Middle frontal gyrus (tissue), 1 donor: ENCODE measurements around the gene ARSB.
"Not testable (repeated sequence)": the region's sequence is repeated elsewhere in the genome, so short reads cannot be mapped to it uniquely, and the experiment has no call there.

Experiments used
- DNase-seq: peaks from one replicate; pipeline ENCODE4 v3.0.0-alpha.2; 2015; ENCODE audit warnings: low spot score; ENCODE audit errors: extremely low spot score

The ARSB gene

DNA sequence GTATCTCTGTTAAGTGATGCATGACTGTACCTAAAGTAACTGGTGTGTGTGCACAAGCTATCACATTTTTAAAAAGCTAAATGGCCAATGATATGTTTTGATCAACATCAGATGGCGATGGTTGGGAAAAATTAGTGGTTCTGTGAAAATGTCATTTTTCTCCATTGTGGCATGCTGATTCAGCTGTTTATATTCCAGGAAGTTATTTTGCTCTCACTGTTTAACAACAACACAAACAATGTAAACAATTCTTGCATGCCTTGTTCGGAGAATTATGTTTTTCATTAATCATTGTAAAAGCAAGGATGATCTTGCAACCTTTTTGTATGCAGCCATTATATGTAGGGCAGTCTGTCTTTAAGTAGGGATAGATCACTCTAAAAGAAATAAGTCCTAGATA is 230.5 kb downstream of the ARSB start:
- no peak for DNase-seq

DNA sequence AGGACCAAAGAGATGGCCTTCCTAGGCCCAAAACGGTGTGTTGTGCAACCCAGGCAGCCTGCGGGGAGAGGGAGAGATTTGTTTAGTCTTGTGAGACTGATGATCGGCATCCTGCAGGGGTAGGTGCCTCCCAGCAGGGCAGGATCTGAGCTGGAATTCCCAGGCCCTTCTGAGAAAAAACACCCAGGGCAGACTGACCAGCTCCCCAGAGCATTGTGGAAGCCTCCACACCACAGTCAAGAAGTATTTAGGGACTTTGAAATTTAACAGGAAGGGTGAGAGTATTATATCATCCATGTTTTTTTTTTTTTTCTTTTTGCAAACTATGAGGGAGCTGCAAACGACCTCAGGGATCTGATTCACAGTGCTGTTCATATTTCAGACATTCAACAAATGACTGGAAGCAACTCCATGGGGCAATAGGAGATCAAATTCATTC is 232.0 kb downstream of the ARSB start:
- no peak for DNase-seq

DNA sequence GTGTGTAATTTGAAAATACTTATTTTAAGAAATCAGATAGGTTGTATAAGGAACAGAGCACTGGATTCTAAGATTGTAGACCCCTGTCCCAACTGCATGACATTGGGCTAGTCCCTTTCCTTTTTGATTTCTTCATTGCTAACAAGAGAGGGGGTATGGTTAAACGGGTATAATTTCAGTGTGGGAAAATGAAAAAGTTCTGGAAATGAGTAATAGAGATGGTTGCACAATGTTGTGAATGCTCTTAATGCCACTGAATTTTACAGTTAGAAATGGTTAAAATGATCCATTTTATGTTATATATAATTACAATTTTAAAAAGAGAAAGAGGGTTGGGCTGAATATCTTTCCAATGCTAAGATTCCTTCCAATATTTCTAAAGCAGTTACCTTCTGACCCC is 233.2 kb downstream of the ARSB start:
- no peak for DNase-seq

DNA sequence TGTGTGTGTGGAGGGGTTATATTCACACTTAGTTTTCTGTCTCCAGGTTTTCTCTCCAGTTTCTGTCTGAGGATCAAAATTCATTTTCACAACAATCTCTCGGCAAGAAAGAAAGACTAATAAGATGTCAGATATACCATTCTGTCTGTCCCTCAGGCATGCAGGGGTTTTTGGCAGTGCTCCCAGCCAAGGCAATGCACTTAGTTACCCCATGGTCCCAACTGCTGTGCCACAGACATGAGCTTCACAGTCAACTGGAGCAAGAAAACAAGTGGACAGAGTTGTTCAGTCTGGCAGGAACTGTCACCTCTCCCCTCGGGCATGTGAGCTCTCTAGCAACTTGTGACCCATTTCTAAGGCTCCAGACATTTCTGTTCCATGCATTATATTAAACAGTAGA is 234.8 kb downstream of the ARSB start:
- DNase-seq, result no peak

DNA sequence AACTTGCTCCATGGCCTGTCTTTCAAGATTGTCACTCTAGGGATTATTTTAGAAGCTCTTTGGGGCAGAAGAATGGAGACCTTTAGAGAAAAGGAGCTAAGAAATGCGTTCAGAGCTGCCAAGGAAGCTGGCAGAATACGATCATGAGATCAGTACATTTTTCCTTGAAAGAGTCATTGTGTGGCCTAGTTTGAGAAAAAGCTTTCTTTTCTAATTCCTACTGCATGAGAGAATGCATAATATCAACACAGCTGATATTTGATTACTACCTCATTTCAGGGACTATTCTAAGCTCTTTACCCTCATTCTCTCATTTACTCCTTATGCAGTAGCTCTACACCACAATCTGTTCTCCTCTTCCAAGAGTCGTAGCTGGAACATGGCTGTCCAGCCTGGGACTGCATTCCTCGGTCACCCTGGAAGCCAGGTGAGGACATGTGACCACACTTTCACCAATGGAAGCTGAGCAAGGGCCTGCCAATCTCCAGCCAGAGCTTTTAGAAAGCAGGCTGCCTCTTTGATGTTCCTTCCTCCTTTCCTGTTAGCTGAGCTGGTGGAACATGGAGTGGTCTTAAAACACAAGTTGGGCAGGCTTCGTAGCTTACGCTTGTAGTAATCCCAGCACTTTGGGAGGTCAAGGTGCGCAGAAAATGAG is 237.3 kb downstream of the ARSB start:
- DNase-seq, result no peak

DNA sequence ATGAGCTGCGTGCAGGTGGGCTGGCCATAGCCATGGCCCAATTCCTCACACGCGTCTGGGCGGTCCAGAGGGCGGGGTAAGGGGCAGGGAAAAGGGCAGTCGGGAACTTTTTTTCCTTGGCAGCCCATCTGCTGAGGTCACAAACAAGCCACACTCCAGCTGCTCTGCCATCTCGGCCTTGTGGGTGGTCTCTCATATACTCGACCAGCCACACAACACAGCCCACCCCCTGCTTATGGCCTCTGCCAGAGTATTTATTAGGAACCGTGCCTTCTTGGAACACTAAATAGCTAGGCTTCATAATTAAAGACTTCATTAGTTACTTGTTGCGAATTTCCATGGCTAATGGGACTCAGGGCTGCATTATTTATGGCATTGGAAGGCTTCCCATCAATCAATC is 238.1 kb downstream of the ARSB start:
- DNase-seq, result no peak

DNA sequence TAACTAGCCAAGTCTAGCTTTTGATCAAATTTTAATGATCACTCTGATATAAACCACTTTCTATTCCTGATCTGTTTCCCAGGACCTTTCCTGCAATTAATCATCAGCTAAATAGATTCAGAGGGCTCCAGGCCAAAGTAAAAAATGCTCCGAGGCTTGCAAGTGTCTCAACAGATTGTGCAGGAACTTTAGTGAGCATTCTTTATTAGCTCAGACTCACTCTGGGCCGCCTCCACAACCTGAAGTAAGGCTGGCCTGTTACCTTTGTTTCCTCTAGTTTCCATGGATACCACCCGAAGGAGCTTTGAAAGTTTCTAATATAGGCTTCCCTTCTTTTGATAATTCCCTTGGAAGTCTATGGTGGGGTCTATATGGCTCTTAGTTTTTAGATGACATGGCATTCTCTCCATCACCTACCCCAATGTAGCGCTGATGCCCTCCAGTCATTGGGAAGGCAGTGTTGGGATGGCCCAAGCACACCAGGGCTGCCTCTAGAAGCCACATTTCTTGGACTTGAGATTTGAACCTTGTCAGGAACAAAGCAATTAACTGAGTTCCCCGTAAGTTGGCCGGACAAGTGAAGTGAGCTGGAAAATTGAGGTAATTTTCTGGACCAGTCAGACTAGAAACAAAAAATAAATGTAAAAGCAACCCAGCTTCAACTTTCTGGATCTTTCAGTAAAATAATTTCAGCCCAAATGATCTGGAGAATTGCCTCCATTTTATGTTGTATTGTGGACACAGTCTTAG is 238.9 kb downstream of the ARSB start:
- no peak for DNase-seq

DNA sequence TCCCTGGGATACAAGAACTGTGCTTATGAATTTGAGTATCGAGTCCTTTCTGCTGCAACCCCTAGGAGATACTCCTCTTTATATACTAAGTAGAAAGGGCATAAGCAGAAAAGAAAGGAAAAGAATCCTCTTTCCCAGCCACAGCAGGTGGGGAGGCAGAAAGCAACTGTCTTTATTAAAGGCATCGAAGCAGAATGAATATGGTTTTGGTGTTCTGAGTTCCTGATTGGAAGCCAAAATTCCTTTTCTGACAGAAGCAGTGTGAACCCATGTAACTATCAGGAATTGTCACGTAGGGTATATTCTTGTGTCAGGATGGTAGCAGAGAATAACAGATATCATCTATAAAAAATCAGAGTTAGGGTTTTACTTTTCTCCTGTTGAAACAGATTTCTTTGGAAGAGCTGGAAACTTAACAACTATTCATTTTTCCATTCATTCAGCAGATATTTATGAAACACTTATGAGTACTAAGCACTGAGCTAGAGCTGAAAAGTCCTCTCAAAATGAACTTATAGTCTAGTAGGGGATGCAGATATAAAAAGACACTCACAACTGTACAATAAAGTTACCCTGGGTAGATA is 240.1 kb downstream of the ARSB start:
- no peak for DNase-seq

DNA sequence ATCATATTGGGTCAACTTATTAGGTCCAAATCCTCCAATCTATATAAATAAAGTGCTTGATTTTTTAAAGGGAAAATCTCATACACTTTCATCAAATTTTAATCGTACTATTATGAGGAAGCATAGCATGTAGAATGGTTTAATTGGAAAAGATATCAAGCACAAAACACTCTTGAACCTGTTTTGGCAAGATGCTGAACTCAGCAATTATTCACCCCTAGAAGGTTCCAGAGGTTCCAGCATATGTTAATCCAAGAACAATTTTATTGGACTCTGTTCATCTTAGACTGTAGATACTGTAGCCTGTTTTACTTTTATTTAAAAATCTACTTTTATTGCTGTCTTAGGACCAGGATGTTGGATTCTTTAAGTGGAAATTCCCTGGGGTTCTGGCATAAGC is 244.1 kb downstream of the ARSB start:
- no peak for DNase-seq

DNA sequence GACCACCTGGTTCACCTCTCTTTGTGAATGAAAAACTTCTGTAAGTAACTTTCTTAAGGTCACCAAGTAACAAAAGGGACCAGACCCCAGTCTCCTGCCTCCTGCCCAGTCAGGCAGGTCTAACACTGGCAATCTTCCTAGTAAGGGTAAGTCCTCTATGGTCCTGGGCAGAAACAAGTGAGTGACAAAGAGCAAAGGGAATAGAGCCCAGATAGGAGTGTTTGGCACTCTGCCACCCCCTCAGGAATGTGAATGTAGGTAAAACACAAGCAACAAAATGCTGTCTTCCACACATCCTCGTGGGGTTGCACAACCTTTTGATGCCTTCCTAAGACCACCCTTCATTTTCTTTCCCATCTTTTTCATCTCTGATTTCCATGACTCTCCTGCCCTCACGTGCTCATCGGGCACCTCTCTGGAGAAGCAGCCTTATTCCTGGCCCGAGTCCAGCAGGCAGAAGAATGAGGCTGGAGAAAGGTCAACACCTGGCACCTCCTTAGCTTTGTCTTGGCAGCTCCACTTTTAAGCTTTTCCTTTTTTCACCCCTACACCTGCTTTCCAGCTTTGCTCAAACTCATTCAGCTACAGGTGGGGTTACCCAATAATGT is 246.3 kb downstream of the ARSB start:
- DNase-seq, result no peak

DNA sequence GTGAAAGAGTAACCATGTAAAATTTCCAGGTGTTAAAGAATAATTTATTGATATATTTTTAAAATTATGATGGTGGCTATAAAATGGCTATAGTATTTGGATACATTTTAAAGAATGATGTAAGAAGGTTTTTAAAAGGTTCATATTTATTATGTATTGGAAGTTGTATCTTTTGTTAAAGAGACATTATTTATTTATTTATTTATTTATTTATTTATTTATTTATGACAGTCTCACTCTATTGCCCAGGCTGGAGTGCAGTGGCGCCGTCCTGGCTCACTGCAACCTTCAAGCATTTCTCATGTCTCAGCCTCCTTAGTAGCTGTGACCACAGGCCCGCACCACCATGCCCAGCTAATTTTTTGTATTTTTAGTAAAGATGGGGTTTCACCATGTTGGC is 247.0 kb downstream of the ARSB start:
- no peak for DNase-seq

DNA sequence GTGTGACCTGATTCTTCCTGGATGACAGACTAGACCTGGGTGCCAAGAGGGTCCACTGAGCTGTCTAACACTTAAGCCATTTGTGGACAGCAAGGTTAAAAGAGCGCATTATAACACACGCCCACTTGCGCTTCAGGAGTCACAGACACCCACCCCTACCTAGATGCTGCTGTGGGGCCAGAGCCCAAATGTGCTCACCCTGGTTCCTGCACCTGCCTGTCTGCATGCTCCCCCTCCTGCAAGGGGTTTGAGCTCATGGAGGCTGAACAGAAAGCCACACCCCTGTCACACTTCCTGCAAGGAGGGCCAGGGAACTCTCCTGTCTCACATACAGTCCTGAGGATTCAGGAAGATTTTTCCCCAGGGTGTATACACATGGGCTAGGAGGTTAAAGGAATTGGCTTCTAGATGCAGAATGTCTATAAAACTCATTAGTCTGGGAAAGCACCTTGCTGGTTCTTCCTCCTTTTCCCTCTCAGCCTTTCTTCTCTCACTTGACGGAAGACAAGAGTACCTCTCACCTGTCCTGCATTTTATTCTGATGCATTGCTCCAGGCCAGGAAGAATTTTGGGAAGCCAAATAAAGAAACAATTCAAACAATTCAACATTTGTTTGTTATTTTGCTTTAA is 249.2 kb downstream of the ARSB start:
- no peak for DNase-seq

DNA sequence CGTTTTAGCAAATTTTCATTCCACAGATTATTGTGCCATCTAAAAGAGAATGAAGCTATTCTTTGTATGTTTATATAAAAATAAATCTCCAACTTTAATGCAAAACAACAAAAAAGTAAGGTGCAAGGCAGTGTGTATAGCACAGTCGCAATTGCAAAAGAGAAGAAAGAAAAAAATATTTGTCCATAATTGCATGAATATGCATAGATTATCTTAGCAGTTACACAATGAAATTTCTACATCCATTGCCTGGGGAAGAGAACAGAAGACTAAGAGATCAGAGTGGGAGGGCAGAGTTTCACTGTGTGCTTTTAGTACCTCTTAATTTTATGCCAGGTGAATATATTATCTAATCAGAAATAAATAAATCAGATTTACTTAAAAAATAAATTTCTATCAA is 250.2 kb downstream of the ARSB start:
- no peak for DNase-seq

DNA sequence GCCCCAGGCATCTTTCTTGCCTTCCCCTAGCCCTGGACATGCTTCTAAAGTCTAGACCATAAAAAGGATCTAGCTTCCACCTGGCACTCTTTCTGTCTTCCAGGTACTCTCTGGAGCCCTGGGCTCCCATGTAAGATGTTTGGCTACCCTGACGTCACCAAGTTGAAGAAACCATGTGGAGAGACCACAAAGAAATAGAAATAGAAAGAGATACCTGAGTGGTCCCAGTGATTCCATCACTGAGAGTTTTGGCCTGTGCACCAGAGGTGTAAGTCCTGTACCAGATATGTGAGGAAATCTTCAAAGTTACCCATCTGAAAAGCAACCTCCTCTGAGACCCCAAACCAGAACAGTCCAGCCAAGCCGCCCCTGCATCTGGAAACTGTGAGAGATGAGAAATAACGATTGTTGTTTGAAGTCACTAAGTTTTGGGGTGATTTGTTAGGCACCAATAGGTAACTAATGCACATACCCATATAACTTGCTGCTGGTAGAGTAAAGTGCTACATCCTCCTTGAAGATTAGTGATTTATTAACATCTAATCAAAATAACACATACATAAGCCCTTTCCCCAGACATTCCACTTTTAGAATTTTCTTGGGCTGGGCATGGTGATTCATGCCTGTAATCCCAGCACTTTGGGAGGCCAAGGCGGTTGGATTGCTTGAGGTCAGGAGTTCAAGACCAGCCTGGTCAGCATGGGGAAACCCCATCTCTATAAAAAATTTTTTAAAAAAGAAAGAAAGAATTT is 250.8 kb downstream of the ARSB start:
- DNase-seq, result no peak

DNA sequence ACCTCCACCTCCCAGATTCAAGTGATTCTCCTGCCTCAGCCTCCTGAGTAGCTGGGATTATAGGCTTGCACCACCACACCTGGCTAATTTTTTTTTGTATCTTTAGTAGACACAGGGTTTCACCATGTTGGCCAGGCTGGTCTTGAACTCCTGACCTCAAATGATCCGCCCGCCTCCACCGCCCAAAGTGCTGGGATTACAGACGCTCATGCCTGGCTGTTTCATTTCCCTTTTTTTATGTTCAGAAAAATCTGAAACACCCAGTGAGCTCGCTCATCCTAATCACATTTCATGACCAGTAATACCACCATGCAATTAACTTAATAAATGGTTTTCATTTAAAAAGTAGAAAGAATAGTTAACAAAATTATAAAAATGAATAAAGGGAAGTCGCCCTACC is 252.4 kb downstream of the ARSB start:
- not testable (repeated sequence) for DNase-seq

DNA sequence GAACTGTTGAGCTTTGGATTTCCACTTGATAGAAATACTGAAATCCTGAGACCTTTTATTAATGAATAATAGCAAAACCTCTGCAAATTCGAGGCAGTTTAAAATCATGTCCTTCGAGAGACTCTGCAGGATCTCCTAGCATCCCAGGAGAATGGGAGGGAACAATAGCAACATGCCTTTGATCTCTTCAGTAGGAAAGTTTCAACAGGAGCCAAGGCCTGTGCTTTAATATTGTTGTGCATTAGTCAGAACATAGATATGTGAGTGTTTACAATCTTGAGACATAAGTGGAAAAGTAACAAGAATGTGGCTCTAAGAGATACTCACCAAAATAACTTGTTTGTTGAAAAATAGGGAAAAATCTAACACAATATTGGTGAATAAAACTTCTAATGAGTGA is 253.2 kb downstream of the ARSB start:
- no peak for DNase-seq

DNA sequence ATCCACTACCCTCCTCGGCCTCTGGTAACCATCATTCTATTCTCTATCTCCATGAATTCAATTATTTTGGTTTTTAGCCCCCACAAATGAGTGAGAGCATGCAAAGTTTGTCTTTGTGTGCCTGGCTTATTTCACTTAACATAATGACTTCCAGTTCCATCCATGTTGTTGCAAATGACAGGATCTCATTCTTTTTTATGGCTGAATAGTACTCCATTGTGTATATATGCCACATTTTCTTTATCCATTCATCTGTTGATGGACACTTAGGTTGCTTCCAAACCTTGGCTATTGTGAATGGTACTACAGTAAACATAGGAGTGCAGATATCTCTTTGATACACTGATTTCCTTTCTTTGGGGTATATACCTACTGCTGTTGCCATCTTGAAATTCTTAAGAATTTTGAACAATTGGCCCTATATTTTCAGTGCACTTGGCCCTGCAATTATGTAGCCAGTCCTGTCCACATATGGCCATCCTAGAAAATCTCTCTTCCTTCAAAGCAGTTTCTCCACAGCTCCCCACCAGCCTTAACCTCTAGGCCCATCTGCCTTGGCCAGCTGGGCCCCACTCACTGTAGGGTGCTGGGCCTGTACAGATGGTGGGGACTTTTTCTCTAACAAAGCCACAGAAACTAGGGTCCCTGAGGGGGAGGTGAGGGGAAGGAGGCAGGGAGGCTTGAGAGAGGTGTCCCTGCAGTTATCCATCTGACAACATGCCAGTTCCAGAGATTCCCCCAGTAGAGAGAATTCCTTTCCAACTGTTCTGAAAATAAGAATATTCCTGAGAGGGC is 254.6 kb downstream of the ARSB start:
- no peak for DNase-seq

DNA sequence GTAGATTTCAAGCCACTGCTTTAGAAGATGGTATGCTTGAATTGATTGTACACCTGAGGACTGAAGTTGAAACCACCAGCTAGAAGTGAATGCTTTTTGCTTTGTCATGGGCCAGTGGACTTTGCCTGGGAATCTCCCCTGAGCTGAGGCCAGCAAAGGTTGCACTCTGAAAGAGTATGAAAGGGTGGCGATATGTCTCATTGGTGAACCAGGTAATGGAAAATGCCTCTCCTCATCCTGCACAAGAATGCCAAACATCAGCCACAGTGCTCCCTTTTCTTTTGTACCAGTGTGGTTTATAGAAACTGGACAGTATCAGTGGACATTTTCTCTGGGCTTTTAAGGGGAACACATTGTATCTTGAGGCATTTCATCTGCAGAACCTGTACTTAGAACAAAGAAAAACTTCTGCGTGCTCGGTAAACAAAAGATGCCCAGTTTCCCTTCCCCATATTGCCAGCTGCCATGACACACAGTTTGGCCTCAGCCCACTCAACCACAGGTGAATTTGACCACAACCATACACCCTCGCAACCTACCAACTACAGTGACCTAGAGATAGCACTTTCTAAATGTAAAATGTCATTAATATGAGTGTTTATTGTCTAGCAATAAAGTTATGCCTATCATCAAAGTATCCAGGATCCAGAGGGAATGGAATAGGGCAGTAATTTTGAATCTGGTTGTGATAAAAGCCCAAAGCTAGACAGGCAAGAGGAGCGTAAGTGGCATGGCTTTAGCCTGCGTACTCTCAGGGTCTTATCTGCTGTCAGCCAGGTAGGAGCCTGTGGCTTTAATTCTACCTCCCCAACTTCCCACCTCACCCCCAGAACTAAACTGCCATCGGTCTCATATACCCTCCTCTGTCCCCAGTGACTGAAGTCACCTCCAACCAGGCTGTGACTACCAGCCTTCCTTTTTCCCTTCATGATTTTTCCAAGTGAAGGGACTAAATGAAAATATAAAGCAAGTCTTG is 257.0 kb downstream of the ARSB start:
- no peak for DNase-seq
